ENCODE measurements around the gene EXOC3L4. TPM values are rescaled to one million over a fixed set of nuclear protein-coding genes. Genes with fewer than 3 reads are reported as not detected.

Gene EXOC3L4
- total RNA-seq, 2 experiments from 2014 or later: not detected

DNA sequence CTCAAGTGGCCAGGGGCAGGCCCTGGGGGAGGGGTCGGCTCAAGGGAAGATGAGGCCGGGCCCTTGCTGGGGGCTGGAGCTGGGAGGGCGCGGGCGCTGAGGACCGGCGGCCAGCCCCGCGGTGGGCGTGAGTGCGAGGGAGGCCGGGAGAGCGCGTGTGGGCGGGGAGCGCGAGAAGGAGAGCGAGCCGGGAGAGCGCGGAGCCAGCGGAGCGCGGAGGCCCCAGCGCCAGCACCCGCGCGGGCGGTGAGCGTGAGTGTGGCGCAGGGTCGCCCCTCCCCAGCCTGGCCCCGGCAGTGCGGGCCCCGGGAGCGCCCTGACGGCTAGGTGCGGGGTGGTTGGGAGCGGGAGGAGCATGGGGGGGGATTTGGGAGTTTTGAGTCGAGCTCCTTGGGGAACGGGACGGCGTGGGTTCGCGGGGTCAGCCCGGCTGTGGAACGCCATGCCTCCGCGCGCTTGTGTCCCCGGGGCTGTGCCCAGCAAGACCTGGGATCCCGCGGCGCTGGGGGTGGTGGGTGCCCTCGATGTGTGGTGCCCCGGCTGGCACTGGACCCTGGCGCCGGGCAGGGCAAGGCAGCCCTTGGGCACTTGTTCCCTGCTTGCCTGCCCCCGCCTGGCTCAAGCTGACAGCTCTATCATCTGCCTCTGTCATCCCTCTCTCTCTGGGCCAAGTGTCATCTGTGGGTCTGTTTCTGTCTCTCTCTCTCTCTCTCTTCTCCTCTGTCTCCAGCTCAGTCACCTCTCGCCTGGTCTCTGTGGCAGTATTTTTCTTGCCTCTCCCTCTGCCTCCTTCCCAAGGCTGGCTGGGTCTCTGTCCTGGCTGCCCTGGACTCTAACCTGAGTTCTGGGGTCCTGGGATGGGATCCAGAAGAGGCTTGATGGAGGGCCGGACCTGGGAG is 10.3 kb upstream of the EXOC3L4 start, which contains the start of gene LBHD2:
Gene LBHD2 (plus strand): TSS at position 190 of the 899 bp plus-strand sequence. CDS start 1,803 bp downstream, outside the sequence.
- ChIA-PET CTCF (ENCODE audit: unreplicated experiment) (interaction anchor here (0.5 kb wide), 1 partner anchor 26 kb away, joined by 3 read pairs; no protein-coding TSS in a partner anchor), POLR2A (no interaction called here)
- no peak within 1 kb of the TSS for H3K27ac ChIP-seq (ENCODE audit: low read depth, low read length, poor library complexity, severe bottlenecking)
- H3K36me3 ChIP-seq (ENCODE audit: insufficient read depth, low read length): no peaks in the 10 kb centered on the region
- no peak for DNase-seq (ENCODE audit: low spot score)
- H3K9me3 ChIP-seq (ENCODE audit: low read length): no peaks in the 10 kb centered on the region
- H4K20me1 ChIP-seq (ENCODE audit: insufficient read depth, low read length): no peaks in the 10 kb centered on the region
- intact Hi-C loops (cut with micrococcal nuclease; ENCODE audit: unreplicated experiment): no loop called here
- no TSS peak for BruUV-seq (replicated peaks)
- no peaks in the 10 kb centered on the region for H3K9me2 ChIP-seq (ENCODE audit: insufficient read depth, low read length)
- no peaks in the 10 kb centered on the region for H3K79me2 ChIP-seq (ENCODE audit: insufficient read depth, low read depth, low read length)
- H3K4me1 ChIP-seq (ENCODE audit: insufficient read depth, low read length, poor library complexity, severe bottlenecking): peaks cover 5% of the 10 kb centered on the region
- H2AFZ ChIP-seq (ENCODE audit: low read length): no peak within 1 kb of the TSS
- TF ChIP-seq, protein P1, sequence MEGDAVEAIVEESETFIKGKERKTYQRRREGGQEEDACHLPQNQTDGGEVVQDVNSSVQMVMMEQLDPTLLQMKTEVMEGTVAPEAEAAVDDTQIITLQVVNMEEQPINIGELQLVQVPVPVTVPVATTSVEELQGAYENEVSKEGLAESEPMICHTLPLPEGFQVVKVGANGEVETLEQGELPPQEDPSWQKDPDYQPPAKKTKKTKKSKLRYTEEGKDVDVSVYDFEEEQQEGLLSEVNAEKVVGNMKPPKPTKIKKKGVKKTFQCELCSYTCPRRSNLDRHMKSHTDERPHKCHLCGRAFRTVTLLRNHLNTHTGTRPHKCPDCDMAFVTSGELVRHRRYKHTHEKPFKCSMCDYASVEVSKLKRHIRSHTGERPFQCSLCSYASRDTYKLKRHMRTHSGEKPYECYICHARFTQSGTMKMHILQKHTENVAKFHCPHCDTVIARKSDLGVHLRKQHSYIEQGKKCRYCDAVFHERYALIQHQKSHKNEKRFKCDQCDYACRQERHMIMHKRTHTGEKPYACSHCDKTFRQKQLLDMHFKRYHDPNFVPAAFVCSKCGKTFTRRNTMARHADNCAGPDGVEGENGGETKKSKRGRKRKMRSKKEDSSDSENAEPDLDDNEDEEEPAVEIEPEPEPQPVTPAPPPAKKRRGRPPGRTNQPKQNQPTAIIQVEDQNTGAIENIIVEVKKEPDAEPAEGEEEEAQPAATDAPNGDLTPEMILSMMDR (conservative IDR thresholded peaks at IDR 0.05; ENCODE audit: low read length): no peak
- H3K4me2 ChIP-seq (ENCODE audit: low read length): no peak within 1 kb of the TSS
- H3K4me3 ChIP-seq (ENCODE audit: low read depth, low read length, poor library complexity, severe bottlenecking): no peak within 1 kb of the TSS

DNA sequence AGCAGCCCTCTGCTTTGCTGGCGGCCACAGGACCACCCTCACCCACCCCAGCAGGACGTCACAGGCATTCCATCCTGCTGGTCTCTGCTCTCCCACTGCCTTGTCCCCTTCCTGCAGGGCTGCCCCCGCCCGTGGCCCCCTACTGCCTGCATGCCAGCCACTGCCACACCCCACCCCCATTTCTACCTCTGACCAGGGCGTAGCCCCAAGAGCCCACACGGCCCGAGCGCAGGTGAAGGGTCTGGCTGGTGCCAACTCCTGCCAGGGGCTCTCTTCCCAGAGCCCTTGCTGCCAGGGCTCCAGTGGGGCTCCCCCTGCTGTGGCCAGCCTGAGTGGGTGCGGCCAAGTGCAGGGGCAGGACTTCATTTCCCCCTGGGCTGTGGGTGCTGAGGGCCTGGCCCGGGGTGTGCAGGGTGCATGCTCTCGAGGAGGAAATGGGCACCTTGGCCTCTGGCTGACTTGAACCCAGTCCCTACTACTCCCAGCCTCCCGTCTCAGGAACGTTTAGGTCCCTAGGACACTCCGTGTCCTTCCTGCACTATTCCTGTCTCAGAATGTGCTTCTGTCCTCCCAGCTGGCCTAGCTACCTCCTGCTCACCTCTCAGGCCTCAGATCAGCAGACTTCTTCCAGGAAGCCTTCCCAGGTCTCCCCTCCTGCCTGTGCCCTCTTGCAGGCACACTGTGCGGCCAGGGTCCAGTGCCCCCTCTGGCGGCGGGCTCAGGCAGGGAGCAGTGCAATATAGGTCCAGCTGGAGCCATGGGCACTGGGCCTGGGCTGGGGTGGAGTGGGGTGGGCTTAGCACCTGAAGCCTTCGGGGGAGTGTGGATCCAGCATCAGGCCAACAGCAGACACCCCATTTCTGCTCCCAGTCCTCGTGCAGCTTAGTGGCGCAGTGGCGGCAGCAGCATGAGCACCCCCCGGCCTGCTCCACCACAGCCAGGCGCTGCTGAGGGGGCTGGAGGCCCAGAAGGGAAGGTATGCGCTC is 9.1 kb upstream of the EXOC3L4 start:
- no peak for DNase-seq (ENCODE audit: low spot score)
- H3K4me2 ChIP-seq (ENCODE audit: low read length): no peak overlapping the region
- H3K4me1 ChIP-seq (ENCODE audit: insufficient read depth, low read length, poor library complexity, severe bottlenecking): peaks cover 6% of the 10 kb centered on the region
- H3K27ac ChIP-seq (ENCODE audit: low read depth, low read length, poor library complexity, severe bottlenecking): no peak overlapping the region
- H3K9me3 ChIP-seq (ENCODE audit: low read length): no peaks in the 10 kb centered on the region
- TF ChIP-seq EZH2phosphoT487 (IDR thresholded peaks at IDR 0.05; ENCODE audit: borderline replicate concordance, low read depth, low read length): no peak
- TF ChIP-seq, protein P1 (conservative IDR thresholded peaks at IDR 0.05; ENCODE audit: low read length): no peak
- BruUV-seq (replicated peaks): no TSS peak
- intact Hi-C loops (cut with micrococcal nuclease; ENCODE audit: unreplicated experiment): no loop called here
- no peaks in the 10 kb centered on the region for H3K9me2 ChIP-seq (ENCODE audit: insufficient read depth, low read length)
- no peak overlapping the region for H2AFZ ChIP-seq (ENCODE audit: low read length)
- ChIA-PET CTCF (ENCODE audit: unreplicated experiment) (no interaction called here), POLR2A (no interaction called here)
- H3K4me3 ChIP-seq (ENCODE audit: low read depth, low read length, poor library complexity, severe bottlenecking): no peak overlapping the region
- H4K20me1 ChIP-seq (ENCODE audit: insufficient read depth, low read length): no peaks in the 10 kb centered on the region
- H3K79me2 ChIP-seq (ENCODE audit: insufficient read depth, low read depth, low read length): no peaks in the 10 kb centered on the region
- H3K36me3 ChIP-seq (ENCODE audit: insufficient read depth, low read length): no peaks in the 10 kb centered on the region

All from OCI-LY7 (cell line).